ENCODE data around the gene VPS11. TPM values are rescaled to one million over a fixed set of nuclear protein-coding genes. Genes with fewer than 3 reads are reported as not detected.
"Not testable (repeated sequence)": the region's sequence is repeated elsewhere in the genome, so short reads cannot be mapped to it uniquely, and the experiment has no call there.

Gene VPS11
- 36.9 and 40.3 TPM in 2 replicates for total RNA-seq

- peak; percentile 71 for DNase-seq (ENCODE audit: extremely low read depth, low read depth, low spot score)
These were observed at the start of gene VPS11 for GRCh38 chr11:119067371-119068222. Gene VPS11 (plus strand): TSS chr11:119067818. CDS start chr11:119067824, 6 bp downstream.

DNA sequence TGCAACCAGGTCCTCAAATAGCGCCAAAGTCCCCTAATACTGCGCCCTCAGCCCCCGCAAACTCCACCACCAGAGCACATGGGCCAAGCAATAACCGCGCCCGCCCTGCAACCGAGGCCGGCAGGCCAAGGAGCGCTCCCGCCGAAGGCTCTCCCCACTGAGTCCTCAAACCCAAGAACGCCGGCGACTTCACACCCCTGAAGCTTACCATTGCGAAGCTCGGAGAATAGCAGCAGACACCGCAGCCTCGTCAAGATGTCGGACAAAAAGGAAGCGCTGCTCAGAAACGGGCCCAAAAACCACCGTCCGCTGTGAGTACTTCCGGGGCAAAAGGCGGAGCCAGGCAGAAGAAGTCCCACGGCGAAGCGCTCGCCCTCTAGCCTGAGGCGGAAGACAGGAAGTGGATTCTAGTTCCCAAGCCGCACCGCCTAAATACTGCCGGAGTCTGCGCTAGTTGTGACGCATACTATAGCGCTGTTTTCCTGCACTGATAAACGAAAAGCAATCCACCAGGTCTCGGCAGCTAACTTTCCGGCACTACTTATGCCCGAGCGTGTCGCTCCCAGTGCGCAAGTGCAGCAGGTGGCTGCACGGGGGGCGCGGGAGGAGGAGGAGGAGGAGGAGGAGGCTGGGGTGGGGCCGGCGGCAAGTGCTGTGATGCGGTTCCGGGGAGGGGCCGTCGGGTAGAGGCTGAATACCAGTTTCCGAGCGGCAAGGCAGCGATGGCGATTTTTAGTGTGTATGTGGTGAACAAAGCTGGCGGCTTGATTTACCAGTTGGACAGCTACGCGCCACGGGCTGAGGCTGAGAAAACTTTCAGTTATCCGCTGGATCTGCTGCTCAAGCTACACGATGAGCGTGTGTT is 49.3 kb upstream of the VPS11 start, which contains the start of the genes RPS25 and TRAPPC4:
Gene RPS25, minus strand, starts transcription at position 270 of the 865 bp plus-strand sequence. Its CDS starts 59 bp downstream, at position 211.
Gene TRAPPC4, plus strand, starts transcription at position 693 of the 865 bp plus-strand sequence. Its CDS starts 30 bp downstream, at position 723.
- DNase-seq (ENCODE audit: extremely low read depth, low read depth, low spot score): peak; percentile 82

DNA sequence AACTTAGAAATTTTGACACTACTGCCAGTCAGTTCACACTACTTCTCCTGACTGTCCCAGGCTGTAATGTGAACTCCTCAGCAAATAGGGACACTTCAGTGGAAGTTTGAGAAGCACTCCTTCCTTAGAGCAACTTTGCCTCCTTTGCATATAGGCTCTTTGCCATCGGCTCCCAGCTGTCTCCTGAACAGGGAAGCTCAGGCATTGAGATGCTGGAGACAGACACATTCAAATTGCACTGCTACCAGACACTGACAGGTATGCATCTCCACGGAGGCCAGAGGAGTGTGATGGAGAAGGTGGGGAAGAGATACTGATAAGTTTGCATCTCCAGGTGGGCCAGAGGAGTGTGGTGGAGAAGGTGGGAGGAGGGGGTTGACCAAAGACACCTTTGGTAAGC is 47.6 kb upstream of the VPS11 start:
- no peak for DNase-seq (ENCODE audit: extremely low read depth, low read depth, low spot score)

- no peak for DNase-seq (ENCODE audit: extremely low read depth, low read depth, low spot score)
These were observed 46.0 kb upstream of the VPS11 start for GRCh38 chr11:119021631-119022030.

DNA sequence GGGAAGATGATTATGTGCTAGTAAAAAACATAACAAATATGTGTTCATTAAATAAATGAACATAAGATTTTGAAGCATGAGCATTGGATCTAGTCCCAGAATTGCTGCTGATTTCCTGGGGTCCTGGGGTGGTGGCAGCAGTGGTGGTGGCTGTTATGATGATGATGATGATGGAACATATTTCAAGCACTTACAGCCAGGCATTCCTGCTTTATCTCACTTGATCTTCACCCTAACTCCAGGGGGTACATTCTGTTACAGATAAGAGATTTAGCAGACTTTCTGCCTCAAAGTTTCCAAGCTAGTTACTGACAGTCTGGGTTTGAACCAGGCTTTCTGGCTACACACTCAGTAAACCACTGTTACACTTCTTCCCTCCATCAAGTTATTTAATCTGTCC is 43.9 kb upstream of the VPS11 start:
- no peak for DNase-seq (ENCODE audit: extremely low read depth, low read depth, low spot score)

DNA sequence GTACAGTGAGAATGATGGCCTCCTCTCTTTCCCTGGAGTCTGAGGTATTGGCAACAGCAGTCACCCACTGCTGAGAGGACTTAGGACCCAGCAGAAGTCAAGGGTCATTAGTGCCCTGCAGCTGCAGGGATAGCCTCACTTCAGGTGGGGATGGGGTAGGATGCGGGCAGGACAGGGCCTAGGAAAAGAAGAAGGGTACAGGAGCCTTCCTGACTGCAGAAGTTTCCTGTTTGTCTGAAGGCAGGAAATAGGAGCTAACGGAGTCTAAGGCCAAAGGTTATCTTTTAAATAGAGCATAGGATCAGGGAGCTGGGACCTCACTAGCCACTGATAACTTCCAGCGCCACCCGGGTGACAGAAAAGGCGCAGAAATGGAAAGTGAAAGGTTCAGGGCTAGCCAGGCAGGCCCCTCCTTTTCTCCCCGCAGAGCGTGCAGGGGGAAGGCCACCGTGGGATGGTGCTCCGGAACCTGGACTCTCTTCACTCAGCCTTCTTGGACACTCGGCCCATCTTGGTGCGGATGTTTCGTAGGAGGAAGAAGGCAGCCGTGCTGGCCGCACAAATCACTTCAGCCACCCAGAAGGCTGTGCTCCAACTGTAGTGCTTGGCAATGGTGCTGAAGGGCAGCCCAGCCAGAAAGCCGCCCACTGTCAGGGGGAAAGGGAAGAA is 43.1 kb upstream of the VPS11 start:
- no peak for DNase-seq (ENCODE audit: extremely low read depth, low read depth, low spot score)

DNA sequence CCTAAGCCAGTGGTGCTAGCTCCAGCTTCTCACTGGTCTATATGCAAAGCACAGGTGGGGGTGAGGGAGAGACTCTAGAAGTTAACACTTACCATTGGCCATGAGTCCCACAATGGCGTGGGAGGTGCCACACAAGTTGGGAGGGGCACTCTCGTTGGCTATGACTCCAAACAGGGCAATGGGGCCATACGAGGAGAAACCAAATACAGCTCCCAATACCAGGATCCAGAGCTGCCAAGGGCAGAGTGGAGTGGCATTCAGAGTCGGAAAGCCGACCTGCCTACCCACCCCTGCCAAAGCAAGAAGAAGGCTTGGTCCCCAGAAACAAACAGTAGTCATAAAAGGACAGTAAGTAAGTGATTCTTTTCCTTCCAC is 42.5 kb upstream of the VPS11 start:
- DNase-seq (ENCODE audit: extremely low read depth, low read depth, low spot score): no peak

DNA sequence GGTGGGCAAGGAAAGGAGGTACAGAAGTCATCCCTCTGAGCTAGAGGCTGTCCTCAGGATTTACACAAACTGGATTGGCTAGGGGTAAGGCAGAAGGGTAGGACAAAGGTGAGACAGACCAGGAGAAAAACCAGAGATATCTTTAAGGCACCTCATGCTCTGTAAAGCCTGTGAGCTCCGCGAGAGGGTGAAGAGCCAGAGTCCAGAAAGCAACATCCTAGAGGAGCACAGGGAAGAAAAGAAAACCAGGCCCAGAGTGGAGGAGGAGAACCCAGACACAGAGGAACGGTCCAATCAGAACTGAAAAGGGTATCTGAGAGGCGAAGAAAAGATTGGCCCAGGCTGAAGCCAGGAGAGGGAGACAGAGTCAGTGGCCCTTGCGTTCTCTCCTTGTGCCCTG is 42.1 kb upstream of the VPS11 start:
- DNase-seq (ENCODE audit: extremely low read depth, low read depth, low spot score): no peak

GRCh38 chr11:119025978-119026766 is 41.4 kb upstream of the VPS11 start:
- no peak for DNase-seq (ENCODE audit: extremely low read depth, low read depth, low spot score)

- no peak for DNase-seq (ENCODE audit: extremely low read depth, low read depth, low spot score)
These were observed 40.6 kb upstream of the VPS11 start for GRCh38 chr11:119026970-119027369.

- no peak for DNase-seq (ENCODE audit: extremely low read depth, low read depth, low spot score)
These were observed 39.9 kb upstream of the VPS11 start for GRCh38 chr11:119027561-119028345.

DNA sequence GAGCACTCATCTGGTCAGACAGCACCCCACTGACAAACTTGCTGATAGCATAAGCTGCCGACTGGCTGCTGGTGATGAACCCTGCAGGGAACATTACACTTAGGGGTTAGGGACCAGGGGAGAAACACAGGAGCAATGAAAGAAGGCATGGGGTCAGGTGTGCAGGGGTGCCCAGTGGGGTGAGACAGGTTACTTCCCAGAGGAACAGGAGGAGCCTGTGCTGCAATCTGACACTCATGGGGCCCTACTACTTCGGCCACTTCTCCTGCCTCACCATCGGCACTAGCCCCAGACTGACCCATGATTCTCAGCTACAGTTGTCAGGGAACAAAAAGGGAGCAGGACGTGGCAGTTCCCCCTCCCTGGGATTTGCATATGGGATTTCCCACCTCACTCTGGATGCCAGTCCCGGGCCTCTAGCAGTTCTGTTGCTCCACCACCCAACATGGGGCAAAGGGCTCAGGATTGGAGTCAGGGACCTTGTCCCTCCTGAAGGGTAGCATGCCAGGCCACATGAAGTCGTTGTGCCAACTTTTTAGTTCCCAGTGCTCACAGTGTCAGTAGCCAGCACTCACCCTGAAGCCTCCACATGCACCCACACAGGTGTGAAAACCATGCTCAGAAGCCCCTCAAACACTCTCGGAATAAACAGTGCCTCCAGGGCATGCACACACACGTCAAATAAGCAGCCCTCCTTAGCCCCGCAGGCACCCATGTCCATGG is 39.1 kb upstream of the VPS11 start:
- no peak for DNase-seq (ENCODE audit: extremely low read depth, low read depth, low spot score)

DNA sequence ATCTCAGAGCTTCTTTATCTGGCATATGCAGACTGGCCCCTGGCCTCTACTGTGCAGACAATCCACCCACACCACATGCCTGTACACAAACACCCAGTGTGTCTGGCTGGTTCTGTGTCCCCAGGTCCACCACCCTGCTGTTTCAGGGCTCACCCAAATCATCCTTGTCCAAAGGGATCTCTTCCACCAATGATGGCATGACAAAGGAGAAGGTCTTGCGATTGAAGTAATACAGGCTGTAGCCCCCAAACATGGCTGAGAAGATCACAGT is 38.6 kb upstream of the VPS11 start:
- DNase-seq (ENCODE audit: extremely low read depth, low read depth, low spot score): no peak

- no peak for DNase-seq (ENCODE audit: extremely low read depth, low read depth, low spot score)
These were observed 38.1 kb upstream of the VPS11 start for GRCh38 chr11:119029340-119030028.

DNA sequence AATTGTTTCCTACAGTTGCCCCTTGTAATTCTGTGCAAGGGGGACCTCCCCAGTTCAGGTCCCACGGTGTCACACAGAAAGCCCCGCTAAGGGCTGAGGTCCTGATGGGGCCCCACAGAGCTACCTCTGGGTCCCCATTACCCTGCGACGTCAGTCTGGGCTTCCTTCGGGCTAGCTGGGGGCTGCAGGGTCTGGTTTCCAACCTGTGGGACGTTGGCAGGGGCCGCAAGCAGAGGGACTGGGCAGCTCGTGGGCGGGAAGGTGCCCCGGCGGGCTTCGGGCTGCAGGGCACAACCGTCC is 37.6 kb upstream of the VPS11 start:
- no peak for DNase-seq (ENCODE audit: extremely low read depth, low read depth, low spot score)

GRCh38 chr11:119030329-119031047 is 37.1 kb upstream of the VPS11 start, which contains the start of gene SLC37A4:
Gene SLC37A4 (minus strand): TSS chr11:119030877.
- peak; percentile 81 for DNase-seq (ENCODE audit: extremely low read depth, low read depth, low spot score)

- no peak for DNase-seq (ENCODE audit: extremely low read depth, low read depth, low spot score)
These were observed 35.7 kb upstream of the VPS11 start for GRCh38 chr11:119031912-119032280.

DNA sequence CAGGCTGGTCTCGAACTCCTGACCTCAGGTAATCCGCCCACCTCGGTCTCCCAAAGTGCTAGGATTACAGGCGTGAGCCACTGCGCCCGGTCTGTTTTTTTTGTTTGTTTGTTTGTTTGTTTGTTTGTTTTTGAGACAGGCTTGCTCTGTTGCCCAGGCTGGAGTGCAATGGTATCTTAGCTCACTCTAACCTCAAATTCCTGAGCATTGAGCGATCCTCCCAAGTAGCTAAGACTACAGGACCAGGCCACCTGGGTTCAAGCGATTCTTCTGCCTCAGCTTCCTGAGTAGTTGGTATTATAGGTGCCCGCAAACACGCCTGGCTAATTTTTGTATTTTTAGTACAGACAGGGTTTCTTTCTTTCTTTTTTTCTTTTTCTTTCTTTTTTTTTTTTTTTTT is 34.2 kb upstream of the VPS11 start:
- DNase-seq (ENCODE audit: extremely low read depth, low read depth, low spot score): not testable (repeated sequence)
